Astrocyte of the spinal cord (primary cell): ENCODE data around the gene TAF1C.

Source experiments
- DNase-seq: peaks from one replicate; pipeline ENCODE4 v3.0.0; 2011; ENCODE audit warnings: low read depth, low spot score
- H3K4me3 ChIP-seq: 2 replicates; pipeline ENCODE4 v1.5.1; 2011; ENCODE audit warnings: low read depth, mild to moderate bottlenecking, low read length, moderate library complexity
- in situ Hi-C: cut with HindIII; loops from 2 replicates; pipeline ENCODE4 v1.10.0; 2017; ENCODE audit warnings: low sequenced_read_pairs
- TF ChIP-seq, protein P1 (sequence below): IDR thresholded peaks from 2 replicates; pipeline ENCODE4 v1.5.1; 2012; ENCODE audit warnings: low read depth, mild to moderate bottlenecking, low read length, inconsistent platforms

TAF1C gene

DNA sequence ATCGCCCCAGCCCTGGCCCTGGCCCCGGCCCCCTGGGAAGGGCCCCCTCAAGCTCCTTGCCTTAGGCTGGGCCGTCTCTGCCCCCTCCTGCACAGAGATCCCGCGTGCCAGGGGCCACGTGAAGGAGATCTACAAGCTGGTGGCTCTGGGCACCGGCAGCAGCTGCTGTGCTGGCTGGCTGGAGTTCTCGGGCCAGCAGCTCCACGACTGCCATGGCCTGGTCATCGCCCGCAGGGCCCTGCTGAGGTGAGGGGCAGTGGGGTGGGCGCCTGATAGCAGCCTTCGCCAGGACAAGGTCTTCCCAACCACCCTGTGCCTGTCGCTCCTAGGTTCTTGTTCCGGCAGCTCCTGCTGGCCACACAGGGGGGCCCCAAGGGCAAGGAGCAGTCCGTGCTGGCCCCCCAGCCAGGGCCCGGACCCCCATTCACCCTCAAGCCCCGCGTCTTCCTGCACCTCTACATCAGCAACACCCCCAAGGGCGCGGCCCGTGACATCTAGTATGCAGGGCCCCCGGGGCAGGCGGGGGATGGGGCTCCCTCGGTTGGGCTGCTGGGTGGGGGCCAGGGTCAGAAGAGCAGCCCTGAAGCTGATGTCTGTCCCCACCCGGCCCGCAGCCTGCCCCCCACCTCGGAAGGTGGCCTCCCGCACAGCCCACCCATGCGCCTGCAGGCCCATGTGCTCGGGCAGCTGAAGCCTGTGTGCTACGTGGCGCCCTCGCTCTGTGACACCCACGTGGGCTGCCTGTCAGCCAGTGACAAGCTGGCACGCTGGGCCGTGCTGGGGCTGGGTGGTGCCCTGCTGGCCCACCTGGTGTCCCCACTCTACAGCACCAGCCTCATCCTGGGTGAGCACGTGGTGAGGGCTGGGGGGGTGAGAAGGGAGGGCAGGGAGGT, 8.6 kb upstream of the TAF1C start:
- in situ Hi-C loops, result no loop called here
- DNase-seq, result no peak
- TF ChIP-seq, protein P1, sequence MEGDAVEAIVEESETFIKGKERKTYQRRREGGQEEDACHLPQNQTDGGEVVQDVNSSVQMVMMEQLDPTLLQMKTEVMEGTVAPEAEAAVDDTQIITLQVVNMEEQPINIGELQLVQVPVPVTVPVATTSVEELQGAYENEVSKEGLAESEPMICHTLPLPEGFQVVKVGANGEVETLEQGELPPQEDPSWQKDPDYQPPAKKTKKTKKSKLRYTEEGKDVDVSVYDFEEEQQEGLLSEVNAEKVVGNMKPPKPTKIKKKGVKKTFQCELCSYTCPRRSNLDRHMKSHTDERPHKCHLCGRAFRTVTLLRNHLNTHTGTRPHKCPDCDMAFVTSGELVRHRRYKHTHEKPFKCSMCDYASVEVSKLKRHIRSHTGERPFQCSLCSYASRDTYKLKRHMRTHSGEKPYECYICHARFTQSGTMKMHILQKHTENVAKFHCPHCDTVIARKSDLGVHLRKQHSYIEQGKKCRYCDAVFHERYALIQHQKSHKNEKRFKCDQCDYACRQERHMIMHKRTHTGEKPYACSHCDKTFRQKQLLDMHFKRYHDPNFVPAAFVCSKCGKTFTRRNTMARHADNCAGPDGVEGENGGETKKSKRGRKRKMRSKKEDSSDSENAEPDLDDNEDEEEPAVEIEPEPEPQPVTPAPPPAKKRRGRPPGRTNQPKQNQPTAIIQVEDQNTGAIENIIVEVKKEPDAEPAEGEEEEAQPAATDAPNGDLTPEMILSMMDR, result no peak
- no peak overlapping the region for H3K4me3 ChIP-seq

DNA sequence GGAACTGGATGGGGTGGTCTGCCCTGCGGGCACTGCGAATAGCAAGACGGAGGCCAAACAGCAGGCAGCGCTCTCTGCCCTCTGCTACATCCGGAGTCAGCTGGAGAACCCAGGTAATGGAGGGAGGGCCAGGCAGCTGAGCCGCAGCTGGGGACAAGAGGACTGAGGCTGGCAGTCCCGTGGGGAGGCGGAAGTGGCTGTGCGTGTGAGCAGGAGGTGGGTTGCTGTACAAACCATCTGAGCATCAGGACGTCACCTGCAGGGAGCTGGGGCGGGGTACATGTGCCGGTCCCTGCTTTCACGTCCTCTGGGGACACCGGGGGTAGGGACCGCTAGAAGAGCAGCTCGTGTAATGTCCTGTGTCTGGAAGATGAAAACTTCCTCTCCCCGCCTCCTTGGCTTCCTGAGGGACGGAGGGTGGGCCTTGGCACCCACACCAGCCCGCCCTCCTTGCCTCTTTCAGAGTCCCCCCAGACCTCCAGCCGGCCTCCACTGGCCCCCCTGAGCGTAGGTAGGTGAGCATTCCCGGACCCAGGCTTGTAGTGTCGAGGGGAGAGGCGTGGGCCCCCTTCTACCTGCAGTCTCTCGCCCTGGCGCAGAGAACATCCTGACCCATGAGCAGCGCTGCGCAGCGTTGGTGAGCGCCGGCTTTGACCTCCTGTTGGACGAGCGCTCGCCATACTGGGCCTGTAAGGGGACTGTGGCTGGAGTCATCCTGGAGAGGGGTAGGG, 7.8 kb upstream of the TAF1C start:
- in situ Hi-C loops, result no loop called here
- no peak for DNase-seq
- TF ChIP-seq, protein P1, result no peak
- no peak overlapping the region for H3K4me3 ChIP-seq

DNA sequence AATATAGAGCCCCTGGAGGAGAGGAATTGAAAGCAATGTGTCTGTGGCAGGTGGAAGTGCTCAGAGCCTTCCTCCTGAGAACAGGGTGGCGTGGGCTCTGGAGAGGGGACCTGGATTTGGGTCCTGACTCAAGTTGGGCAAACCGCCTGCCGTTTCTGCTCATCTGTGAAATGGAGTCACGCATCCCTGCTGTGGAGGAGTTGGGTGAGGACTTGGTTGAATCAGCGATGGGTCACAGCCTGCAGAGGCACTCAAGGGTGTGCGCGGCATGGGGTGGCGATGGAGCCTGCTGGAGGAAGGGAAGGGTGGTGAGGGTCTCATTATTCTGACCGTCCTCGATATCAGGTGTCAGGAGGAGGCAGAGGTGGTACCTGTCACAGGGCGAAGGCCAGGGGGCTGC, 7.2 kb upstream of the TAF1C start:
- TF ChIP-seq, protein P1, result no peak
- in situ Hi-C loops, result no loop called here
- no peak overlapping the region for H3K4me3 ChIP-seq
- DNase-seq, result no peak

DNA sequence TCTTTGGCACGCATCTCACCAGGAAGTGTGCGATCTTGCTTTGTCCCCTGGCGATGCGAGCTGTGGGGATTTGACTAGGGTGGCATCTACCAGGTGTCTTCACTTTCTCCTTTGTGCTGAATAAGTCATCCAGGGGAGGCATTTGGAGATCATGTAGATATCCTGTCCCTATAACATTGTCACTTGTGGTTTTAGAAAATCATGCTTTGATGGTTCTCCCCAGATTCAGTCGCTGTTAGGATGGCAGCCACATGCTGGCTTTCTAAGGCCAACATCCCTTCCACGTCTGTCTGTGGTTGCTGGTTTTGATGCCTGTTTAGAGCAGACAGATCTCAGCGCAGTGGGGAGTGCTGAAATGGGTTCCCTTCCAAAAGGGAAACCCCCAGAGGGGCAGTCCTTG, 6.6 kb upstream of the TAF1C start:
- TF ChIP-seq, protein P1, result no peak
- in situ Hi-C loops, result no loop called here
- no peak for DNase-seq
- no peak overlapping the region for H3K4me3 ChIP-seq

DNA sequence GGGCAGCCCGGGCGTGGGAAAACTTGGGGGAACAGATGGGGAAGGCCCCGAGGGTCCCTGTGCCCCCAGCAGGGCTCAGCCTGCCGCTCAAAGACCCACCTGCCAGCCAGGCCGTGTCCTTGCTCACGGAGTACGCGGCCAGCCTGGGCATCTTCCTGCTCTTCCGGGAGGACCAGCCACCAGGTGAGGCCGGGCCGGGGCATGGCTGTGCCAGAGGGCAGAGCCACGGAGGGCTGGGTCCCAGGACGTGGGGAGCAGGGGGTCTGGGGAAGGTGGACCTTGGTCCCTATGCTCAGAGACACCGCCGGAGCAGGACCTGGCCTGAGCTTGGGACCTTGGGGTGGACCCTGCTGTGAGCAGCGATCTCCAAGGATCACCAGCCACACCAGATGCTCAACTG, 4.6 kb upstream of the TAF1C start:
- DNase-seq, result no peak
- in situ Hi-C loops, result no loop called here

DNA sequence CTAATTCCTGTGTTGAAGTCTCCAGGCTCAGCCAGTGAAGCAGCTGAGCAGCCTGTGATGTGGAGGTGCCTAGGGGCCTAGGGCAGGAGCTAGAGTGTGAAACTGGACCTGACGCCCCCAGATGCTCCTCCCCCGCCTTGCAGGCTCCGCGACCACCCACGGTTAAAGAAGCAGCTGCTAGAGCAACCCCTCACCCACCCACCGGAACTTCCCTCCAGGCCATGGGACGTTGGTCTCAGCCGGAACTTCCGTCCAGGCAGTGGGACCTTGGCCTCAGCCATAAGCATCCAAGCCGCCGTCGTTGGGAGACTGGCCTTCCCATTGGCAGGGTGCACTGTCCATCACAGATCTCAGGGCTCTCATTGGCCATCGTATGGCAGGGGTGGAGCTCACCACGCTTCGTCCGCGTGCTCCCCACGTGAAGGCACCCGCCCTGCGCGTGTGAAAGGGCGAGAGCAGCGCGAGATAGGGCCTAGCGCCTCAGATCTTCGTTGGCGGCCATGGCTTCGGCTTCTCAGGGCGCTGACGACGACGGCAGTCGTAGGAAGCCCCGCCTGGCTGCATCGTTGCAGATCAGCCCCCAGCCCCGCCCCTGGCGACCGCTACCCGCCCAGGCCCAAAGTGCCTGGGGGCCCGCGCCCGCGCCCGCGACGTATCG, 4.0 kb upstream of the TAF1C start, which contains the start of gene ADAD2:
Gene ADAD2 (plus strand): TSS at position 427 of the 658 bp plus-strand sequence. CDS start 74 bp downstream, at position 501.
- TF ChIP-seq, protein P1, result no peak
- no peak for DNase-seq
- in situ Hi-C loops, result no loop called here
- H3K4me3 ChIP-seq, result no peak within 1 kb of the TSS

More for the DNA sequence above, 4.6 kb upstream of the TAF1C start:
- no peak overlapping the region for H3K4me3 ChIP-seq
- TF ChIP-seq, protein P1, result no peak
